Glutamatergic neuron (in vitro differentiated cells): ENCODE results near the gene LRFN4. TPM values are rescaled to one million over a fixed set of nuclear protein-coding genes. Genes with fewer than 3 reads are reported as not detected.

Source experiments
- DNase-seq: peaks from one replicate; pipeline ENCODE4 v3.0.0; 2022
- H3K27ac Mint-ChIP-seq: one replicate; pipeline ENCODE4 v1.8.0; 2020; ENCODE audit warnings: mild to moderate bottlenecking, mixed read lengths, inconsistent platforms; ENCODE audit not compliant: unreplicated experiment
- H3K27me3 Mint-ChIP-seq: one replicate; pipeline ENCODE4 v1.8.0; 2020; ENCODE audit warnings: mild to moderate bottlenecking, moderate library complexity, mixed read lengths, inconsistent platforms; ENCODE audit not compliant: unreplicated experiment
- H3K36me3 Mint-ChIP-seq: one replicate; pipeline ENCODE4 v1.8.0; 2020; ENCODE audit warnings: mild to moderate bottlenecking, mixed read lengths, inconsistent platforms; ENCODE audit not compliant: unreplicated experiment
- H3K4me1 Mint-ChIP-seq: one replicate; pipeline ENCODE4 v1.8.0; 2020; ENCODE audit warnings: mild to moderate bottlenecking, low read depth, mixed read lengths, inconsistent platforms; ENCODE audit not compliant: unreplicated experiment
- H3K4me3 Mint-ChIP-seq: one replicate; pipeline ENCODE4 v1.8.0; 2020; ENCODE audit warnings: mild to moderate bottlenecking, mixed read lengths, inconsistent platforms; ENCODE audit not compliant: unreplicated experiment
- H3K9me3 Mint-ChIP-seq: one replicate; pipeline ENCODE4 v1.8.0; 2020; ENCODE audit warnings: mild to moderate bottlenecking, moderate library complexity, mixed read lengths, inconsistent platforms; ENCODE audit not compliant: unreplicated experiment
- CTCF ChIP-seq: fragments of 200-600 bp; sonication (generic); IDR thresholded peaks from one replicate; pipeline ENCODE4 v1.5.0; 2021; ENCODE audit not compliant: partially characterized antibody, unreplicated experiment
- total RNA-seq: library from RNA; stranded (reverse); fragmentation: NEBNext Ultra II Directional; extraction: Animal tissue kit (Norgen Biotek cat#: 25700); gene quantifications from one replicate; pipeline ENCODE4 v1.2.1, GENCODE V29; 2021; ENCODE audit not compliant: unreplicated experiment

Gene LRFN4
- total RNA-seq, 1 donor from 2014 or later, result 67.1 TPM

- H3K27ac Mint-ChIP-seq, result peak overlapping the region; percentile 44
- H3K27me3 Mint-ChIP-seq, result peaks cover 1% of the 10 kb centered on the region
- no peak for DNase-seq
- no peaks in the 10 kb centered on the region for H3K36me3 Mint-ChIP-seq
- H3K9me3 Mint-ChIP-seq, result peaks cover 9% of the 10 kb centered on the region
- peaks cover 15% of the 10 kb centered on the region for H3K4me1 Mint-ChIP-seq
- H3K4me3 Mint-ChIP-seq, result no peak overlapping the region
- no peak for TF ChIP-seq CTCF
Measured at GRCh38 chr11:66894141-66894540, 37.3 kb downstream of the LRFN4 start.

GRCh38 chr11:66901964-66902390 is 45.1 kb downstream of the LRFN4 start:
- H3K27ac Mint-ChIP-seq, result no peak overlapping the region
- no peaks in the 10 kb centered on the region for H3K27me3 Mint-ChIP-seq
- H3K9me3 Mint-ChIP-seq, result no peaks in the 10 kb centered on the region
- no peak overlapping the region for H3K4me3 Mint-ChIP-seq
- H3K36me3 Mint-ChIP-seq, result no peaks in the 10 kb centered on the region
- peaks cover 5% of the 10 kb centered on the region for H3K4me1 Mint-ChIP-seq
- TF ChIP-seq CTCF, result no peak
- DNase-seq, result no peak

- H3K4me3 Mint-ChIP-seq, result no peak overlapping the region
Measured at GRCh38 chr11:66902486-66903177, 45.8 kb downstream of the LRFN4 start.

GRCh38 chr11:66904055-66904454 is 47.2 kb downstream of the LRFN4 start:
- H3K9me3 Mint-ChIP-seq, result no peaks in the 10 kb centered on the region
- TF ChIP-seq CTCF, result no peak
- no peak overlapping the region for H3K27ac Mint-ChIP-seq
- H3K4me1 Mint-ChIP-seq, result peaks cover 7% of the 10 kb centered on the region
- no peak for DNase-seq
- no peaks in the 10 kb centered on the region for H3K27me3 Mint-ChIP-seq
- H3K36me3 Mint-ChIP-seq, result no peaks in the 10 kb centered on the region
- H3K4me3 Mint-ChIP-seq, result no peak overlapping the region

More at GRCh38 chr11:66902486-66903177, 45.8 kb downstream of the LRFN4 start:
- Mint-ChIP-seq H3K27ac (no peak overlapping the region), H3K36me3 (no peaks in the 10 kb centered on the region), H3K27me3 (no peaks in the 10 kb centered on the region), H3K4me1 (peaks cover 5% of the 10 kb centered on the region), H3K9me3 (no peaks in the 10 kb centered on the region)
- no peak for TF ChIP-seq CTCF
- no peak for DNase-seq

GRCh38 chr11:66904561-66904960 is 47.7 kb downstream of the LRFN4 start:
- H3K36me3 Mint-ChIP-seq, result no peaks in the 10 kb centered on the region
- no peak for DNase-seq
- H3K9me3 Mint-ChIP-seq, result no peaks in the 10 kb centered on the region
- no peaks in the 10 kb centered on the region for H3K27me3 Mint-ChIP-seq
- H3K27ac Mint-ChIP-seq, result no peak overlapping the region
- H3K4me3 Mint-ChIP-seq, result no peak overlapping the region
- no peak for TF ChIP-seq CTCF
- H3K4me1 Mint-ChIP-seq, result peaks cover 7% of the 10 kb centered on the region
